Endometrial microvascular endothelial cells (primary cell): ENCODE results near the gene PMEPA1. TPM values are rescaled to one million over a fixed set of nuclear protein-coding genes. Genes with fewer than 3 reads are reported as not detected.
"Not testable (repeated sequence)": the region's sequence is repeated elsewhere in the genome, so short reads cannot be mapped to it uniquely, and the experiment has no call there.

Experiments used
- in situ Hi-C: cut with HindIII; loops from 2 replicates; pipeline ENCODE4 v1.10.0; 2017; ENCODE audit warnings: low sequenced_read_pairs, low pct_unique_long_range_greater_than_20kb; ENCODE audit errors: inconsistent ontology term
- total RNA-seq: library from RNA; depleted of rRNA; stranded (reverse); fragments of >200 nt; gene quantifications from one replicate; pipeline ENCODE4 v1.2.3, GENCODE V29; 2015; ENCODE audit errors: inconsistent ontology term

PMEPA1 gene
- total RNA-seq, 1 donor from 2014 or later, result 4.4 TPM

DNA sequence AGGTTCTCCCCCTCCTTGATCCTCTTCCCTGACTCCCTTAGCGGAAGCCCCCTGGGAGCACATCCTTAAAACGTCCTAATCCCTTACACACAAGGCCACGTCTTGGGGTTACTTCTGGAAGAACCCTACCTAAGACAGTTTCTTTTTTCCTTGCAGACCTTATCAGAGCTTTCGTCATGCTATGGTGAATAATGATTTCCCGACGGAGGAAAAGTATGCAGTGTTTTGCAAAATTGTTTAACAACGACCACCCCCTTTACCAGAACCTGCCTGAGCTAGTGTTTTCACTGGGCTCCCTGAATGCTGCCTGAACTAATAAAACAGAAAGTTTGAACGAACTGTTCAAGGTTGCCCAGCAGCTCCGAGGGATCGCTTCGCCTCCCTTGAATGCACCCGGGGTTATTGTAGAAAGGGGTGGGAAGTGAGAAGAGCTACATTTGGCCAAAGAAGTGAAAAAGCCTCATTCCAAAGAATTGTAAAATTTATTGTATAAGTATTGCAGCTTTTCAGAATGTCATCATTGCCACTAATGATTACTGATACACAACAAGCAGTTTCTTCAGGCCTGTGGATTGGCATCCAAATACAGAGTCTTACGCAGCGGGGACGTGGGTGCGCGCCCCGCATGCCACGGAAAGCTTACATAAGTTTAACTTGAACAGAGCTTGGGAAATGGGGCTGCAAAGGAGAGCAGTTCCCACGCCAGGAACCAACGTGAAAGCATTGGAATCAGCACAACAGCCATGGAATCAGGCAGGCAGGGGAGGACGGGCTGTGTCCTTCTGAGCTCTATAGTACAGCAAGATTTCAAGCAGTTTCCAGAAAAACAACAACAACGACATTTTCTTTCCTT is 61.7 kb downstream of the PMEPA1 start:
- in situ Hi-C loops, result no loop called here

DNA sequence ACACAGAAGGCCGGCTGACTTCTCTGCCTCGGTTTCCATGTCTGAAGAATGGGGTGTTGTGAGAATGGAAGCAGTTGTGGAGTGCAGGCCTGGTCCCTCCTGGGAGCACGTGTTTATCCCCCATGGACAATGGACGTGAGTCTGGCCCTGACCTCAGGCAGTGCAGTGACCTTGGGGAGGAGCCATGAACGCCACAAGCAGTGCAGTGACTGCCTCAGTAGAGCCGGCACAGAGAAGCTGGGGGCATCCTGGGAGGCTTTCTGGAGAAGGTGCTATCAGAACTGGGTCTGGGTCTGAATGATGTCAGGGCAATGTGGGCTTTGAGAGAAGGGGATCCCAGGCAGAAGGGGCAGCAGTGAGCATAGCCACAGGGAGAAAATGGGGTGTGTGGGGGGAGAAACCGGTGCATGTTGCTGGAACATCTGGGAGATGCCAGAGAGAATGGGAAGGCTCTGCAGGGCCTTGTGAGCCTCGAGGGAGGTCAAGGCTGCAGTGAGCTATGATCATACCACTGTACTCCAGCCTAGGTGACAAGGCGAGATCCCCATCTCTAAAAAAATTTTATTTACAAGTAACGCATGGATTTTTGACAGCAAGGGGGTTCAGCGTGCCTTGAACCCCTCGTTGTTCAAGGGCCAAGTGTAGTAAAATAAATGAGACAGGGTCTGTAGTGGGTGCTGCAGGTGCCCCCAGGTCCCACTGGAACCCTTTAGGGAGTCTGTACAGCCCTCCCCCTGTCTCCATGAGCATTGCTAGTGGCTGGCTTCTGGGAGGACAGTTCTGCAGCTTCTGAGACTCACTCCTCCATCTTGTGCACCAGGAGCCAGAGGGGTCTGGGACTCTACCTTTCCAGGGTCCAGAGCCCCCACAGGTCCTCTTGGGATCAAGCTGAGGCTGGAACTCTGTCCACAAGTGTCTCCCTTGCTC is 62.5 kb downstream of the PMEPA1 start:
- in situ Hi-C loops, result no loop called here

GRCh38 chr20:57638895-57639236 is 70.9 kb downstream of the PMEPA1 start:
- in situ Hi-C loops, result no loop called here

GRCh38 chr20:57638173-57638894 is 71.5 kb downstream of the PMEPA1 start:
- in situ Hi-C loops, result no loop called here

- in situ Hi-C loops, result no loop called here
These were observed 75.8 kb downstream of the PMEPA1 start for GRCh38 chr20:57633945-57634491.

DNA sequence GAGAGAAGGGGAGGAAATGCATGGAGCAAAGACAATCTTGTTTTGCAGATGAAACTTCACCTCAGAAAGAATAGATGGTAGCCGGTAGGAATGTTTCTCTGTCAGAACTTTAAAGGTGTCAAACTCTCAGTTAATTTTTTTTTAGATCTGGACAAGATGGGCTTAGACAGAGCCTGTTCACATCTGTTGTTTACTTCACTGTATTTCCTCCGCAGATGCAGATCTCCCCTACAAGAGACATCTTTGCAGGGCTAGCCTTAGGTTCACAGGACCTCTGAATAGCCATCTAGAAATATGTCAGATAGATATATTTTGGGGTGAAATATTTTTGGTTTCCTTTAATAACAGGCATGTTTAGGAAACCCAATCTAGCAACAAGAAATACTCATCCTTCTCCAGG is 77.5 kb downstream of the PMEPA1 start:
- in situ Hi-C loops, result no loop called here

GRCh38 chr20:57630061-57630460 is 79.8 kb downstream of the PMEPA1 start:
- in situ Hi-C loops, result no loop called here

GRCh38 chr20:57629491-57629901 is 80.3 kb downstream of the PMEPA1 start:
- in situ Hi-C loops, result not testable (repeated sequence)

DNA sequence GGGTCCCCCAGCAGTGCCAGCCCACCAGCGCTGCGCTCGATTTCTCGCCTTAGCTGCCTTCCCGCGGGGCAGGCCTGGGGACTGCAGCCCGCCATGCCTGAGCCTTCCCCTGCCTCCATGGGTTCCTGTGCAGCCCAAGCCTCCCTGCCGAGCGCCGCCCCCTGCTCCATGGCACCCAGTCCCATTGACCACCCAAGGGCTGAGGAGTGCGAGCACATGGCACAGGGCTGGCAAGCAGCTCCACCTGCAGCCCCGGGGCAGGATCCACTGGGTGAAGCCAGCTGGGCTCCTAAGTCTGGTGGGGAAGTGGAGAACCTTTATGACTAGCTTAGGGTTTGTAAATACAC is 80.9 kb downstream of the PMEPA1 start:
- in situ Hi-C loops, result not testable (repeated sequence)

DNA sequence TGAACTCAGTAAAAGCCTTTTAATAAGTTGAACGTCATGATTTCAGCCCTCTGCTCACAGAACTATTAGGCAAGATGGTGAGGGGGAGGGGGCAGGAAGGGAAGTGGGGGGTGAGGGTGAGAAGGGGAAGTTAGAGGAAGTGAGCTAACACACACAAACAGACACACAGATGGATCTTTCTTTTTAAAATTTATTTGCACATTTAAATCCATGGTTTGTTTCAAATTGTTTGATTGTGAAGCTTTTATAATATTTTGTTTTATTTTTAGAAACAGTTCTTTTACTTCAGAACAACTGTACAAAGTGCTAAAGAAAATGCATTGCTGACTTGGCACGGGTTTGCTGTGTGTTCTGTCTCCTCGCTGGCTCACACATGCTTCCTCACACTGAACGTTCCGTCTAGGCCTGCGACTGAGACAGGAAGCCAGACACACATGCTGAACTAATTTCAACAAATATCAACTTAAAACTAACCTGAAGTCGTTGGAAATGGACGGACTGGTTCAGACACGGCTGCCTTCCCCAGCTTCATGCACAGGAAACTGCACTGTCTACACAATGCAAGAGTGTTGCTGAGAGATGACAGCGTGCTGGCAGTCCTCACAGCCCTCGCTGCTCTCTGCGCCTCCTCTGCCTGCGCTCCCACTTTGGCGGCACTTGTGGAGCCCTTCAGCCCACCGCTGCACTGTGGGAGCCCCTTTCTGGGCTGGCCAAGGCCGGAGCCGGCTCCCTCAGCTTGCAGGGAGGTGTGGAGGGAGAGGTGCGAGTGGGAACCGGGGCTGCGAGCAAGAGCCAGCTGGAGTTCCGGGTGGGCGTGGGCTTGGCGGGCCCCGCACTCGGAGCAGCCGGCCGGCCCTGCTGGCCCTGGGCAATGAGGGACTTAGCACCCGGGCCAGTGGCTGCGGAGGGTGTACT is 81.5 kb downstream of the PMEPA1 start:
- in situ Hi-C loops, result no loop called here

DNA sequence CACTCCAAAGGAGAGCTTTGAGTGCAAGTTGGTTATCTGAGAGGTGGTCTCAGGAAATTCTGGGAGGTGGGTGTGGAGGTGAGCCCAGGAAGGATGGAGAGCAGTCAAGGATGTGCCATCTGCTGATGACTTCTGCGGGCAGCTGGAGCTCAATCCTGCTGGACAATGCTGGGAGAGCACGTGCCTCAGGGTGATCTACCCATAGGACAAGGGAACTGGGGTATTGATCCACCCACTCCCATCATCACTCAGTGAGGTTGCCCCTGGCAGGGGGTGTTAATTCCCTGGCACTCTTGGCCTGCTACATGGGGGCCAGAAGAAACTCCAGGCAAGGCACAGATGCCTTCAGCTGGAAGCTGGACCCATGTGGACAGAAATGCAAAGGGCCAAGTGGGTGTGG is 82.5 kb downstream of the PMEPA1 start:
- in situ Hi-C loops, result no loop called here

DNA sequence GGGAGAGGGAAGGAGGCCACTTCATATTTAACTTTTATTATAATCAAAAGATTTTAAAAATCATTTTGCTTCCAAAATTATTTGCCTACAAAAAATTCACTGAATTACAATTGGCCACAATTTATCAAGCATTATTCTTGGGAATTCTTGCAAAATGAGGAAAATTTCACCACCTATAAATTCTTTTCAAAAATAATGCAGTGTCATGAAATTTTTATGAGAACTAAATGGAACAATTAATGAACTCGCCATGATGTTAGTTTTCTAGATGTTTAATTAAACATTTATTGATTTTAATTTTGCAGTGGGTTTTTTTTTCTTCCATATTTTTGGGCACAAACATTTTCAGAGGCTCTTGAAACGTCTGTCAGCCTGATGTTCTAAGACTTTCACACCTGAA is 83.8 kb downstream of the PMEPA1 start:
- in situ Hi-C loops, result no loop called here

DNA sequence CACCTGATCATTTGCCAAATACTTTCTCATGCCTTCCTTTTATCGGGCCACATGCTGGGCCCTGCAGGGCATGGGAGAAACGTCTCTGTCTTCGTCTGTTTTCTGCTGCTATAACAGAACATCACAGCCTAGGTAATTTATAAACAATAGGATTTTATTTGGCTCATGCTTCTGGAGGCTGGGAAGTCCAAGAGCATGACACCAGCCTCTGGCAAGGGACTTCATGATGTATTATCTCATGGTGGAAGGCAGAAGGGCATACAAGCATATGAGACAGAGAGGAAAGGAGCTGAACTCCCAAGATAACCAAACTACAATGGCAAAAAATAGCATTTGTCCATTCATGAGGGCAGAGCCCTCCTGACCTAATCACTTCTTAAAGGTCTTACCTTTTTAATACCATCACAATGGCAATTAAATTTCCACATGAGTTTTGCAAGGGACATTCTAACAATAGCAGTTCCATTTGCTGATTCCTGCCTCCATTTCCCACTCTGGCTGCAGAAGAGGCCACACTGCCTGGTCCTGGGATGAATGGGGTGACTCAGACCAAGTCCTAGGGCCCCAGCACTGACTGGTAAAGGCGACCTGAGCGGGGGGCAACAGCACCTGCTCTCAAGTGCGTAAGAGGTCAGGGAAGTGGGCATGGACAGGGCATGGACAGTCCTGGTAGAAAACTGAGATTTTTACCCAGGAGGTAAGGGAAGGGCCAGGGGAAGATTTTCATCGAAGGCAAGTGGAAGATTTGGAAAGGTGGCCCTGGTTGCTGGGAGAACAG is 84.4 kb downstream of the PMEPA1 start:
- in situ Hi-C loops, result no loop called here

GRCh38 chr20:57624124-57624523 is 85.7 kb downstream of the PMEPA1 start:
- in situ Hi-C loops, result no loop called here

DNA sequence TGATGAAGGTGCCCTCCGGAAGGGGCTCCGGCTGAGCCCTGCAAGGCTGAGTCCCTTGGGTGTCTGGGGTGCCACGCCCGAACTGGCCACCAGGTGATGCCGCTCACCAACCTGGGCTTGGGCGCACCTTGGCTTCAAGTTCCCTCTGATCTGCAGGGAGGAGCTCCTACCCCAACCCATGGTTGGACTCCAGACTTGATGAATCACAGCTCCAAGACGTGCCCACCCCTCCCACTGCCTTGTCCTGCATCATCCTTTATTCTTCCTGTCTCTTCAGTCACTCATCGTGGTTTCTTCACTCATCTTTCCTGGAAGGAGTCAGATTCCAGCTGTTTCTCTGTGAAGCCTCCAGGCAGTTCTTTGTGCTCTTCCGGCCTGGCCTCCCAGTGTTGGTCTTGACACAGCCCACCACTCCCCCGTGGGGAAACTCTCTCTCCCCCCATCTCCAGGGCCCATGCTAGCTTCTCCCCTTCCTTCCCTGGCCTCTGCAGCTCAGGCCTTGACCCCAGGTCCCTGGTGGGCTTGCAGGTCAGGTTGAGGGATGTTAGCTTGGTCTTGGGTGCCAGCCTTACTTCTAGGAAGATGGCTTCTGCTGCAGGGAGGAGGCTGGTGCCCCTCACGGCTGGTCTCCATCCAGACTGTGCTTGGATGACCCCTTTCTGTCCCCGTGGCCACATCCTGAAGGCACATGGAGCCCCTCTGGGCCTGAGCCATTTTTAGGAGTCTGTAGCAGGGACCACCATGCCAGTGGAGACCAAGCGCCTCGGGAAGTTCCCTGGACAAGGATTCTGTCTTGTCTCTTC is 87.0 kb downstream of the PMEPA1 start:
- in situ Hi-C loops, result no loop called here

- in situ Hi-C loops, result no loop called here
These were observed 87.6 kb downstream of the PMEPA1 start for GRCh38 chr20:57622201-57622570.
